Stimulated activated effector memory CD8-positive, alpha-beta T cell treated with anti-CD3 and anti-CD28 coated beads, Interleukin-12 subunit alpha, Interleukin-12 subunit beta, amount 100 ng/mL, for 72 hours (primary cell): Measurements from ENCODE around the gene UGT1A6.
"Not testable (repeated sequence)": the region's sequence is repeated elsewhere in the genome, so short reads cannot be mapped to it uniquely, and the experiment has no call there.

Experiments used
- ATAC-seq: fragments of 150-1000 bp; cut with Tn5 transposase; 2 replicates; pipeline ENCODE4 v1.10.0; 2021
- DNase-seq, 2 donors: peaks; one replicate each; pipeline ENCODE4 v3.0.0; 2021 to 2022; ENCODE audit warnings: low spot score in 2 of 2
- H3K27ac Mint-ChIP-seq: one replicate; pipeline ENCODE4 v1.8.0; 2022; ENCODE audit warnings: mild to moderate bottlenecking, mixed read lengths
- H3K36me3 Mint-ChIP-seq: one replicate; pipeline ENCODE4 v1.8.0; 2022; ENCODE audit warnings: mild to moderate bottlenecking, mixed read lengths
- H3K4me1 Mint-ChIP-seq: one replicate; pipeline ENCODE4 v1.8.0; 2022; ENCODE audit warnings: mixed read lengths
- H3K4me3 Mint-ChIP-seq: one replicate; pipeline ENCODE4 v1.8.0; 2022; ENCODE audit warnings: mild to moderate bottlenecking, mixed read lengths
- H3K9me3 Mint-ChIP-seq: one replicate; pipeline ENCODE4 v1.8.0; 2022; ENCODE audit warnings: mixed read lengths

Gene UGT1A6

GRCh38 chr2:233692648-233693047 lies at the start of gene UGT1A6:
Gene UGT1A6, plus strand, starts transcription at chr2:233692890. Its CDS starts 115 bp downstream, at chr2:233693005.
- no peak for DNase-seq
- no peak within 1 kb of the TSS for H3K4me3 Mint-ChIP-seq
- ATAC-seq = no peak

DNA sequence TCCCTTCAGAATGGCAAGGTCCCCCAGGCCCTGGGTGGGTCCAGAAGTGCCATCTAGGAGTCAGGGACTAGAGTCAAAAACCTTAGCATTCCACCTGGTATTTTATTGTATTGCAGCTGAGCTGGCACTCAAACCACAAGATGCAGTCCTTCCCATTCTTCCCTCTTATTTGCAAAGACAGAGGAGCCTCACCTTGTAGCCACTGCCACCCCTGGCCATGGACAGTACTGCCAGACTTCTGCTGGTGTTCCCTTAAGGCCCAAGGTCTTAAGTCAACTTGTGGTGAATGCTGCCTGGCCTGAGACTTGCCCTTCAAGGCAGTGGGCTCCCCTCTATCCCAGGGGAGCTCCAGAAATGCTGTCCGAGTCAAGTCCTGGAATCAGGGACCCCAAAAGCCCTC lies 49.6 kb upstream of the UGT1A6 start:
- no peak for DNase-seq
- H3K36me3 Mint-ChIP-seq = no peaks in the 10 kb centered on the region
- H3K4me1 Mint-ChIP-seq = no peaks in the 10 kb centered on the region
- no peak for ATAC-seq
- no peak overlapping the region for H3K27ac Mint-ChIP-seq
- peaks cover 11% of the 10 kb centered on the region for H3K9me3 Mint-ChIP-seq
- no peak overlapping the region for H3K4me3 Mint-ChIP-seq

More at GRCh38 chr2:233692648-233693047, at the start of gene UGT1A6:
- Mint-ChIP-seq H3K36me3 (no peaks in the 10 kb centered on the region), H3K9me3 (no peaks in the 10 kb centered on the region), H3K27ac (no peak within 1 kb of the TSS), H3K4me1 (no peaks in the 10 kb centered on the region)

DNA sequence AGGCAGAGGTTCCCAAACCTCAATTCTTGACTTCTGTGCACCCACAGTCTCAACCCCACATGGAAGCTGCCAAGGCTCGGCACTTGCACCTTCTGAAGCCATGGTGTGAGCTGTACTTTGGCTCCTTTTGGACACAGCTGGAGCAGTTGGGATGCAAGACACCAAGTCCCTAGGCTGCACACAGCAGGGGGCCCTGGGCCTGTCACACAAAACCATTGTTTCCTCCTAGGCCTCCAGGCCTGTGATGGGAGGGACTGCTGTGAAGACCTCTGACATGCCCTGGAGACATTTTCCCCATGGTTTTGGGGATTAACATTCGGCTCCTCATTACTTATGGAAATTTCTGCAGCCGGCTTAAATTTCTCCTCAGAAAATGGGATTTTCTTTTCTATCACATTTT lies 46.7 kb upstream of the UGT1A6 start:
- not testable (repeated sequence) for H3K4me1 Mint-ChIP-seq, DNase-seq, H3K27ac Mint-ChIP-seq, H3K4me3 Mint-ChIP-seq, ATAC-seq, H3K36me3 Mint-ChIP-seq
- peaks cover 11% of the 10 kb centered on the region for H3K9me3 Mint-ChIP-seq

- Mint-ChIP-seq H3K4me1 (no peaks in the 10 kb centered on the region), H3K36me3 (no peaks in the 10 kb centered on the region), H3K9me3 (peaks cover 5% of the 10 kb centered on the region), H3K27ac (no peak overlapping the region), H3K4me3 (no peak overlapping the region)
- DNase-seq = no peak
- ATAC-seq = no peak
Observed at GRCh38 chr2:233650981-233651380, 41.7 kb upstream of the UGT1A6 start.

DNA sequence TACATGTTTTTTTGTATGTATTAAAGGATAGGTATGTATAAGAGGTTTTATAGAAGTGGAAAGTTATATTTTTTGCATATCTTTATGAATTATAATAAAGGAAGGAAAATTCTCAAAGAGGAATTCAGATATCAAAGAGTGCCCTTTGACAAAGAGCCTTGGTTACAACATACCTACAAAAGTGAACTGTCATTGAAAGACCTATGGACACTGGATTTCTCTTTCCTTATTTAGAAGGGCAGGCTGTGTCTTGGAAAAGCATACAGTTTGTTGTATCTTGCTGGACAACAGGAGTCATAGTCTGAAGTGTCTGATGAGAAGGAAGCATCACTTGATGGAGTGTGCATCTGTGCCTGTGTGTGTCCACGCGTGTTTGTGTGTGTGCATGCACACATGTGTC lies 41.3 kb upstream of the UGT1A6 start:
- no peaks in the 10 kb centered on the region for H3K4me1 Mint-ChIP-seq
- H3K4me3 Mint-ChIP-seq = no peak overlapping the region
- H3K9me3 Mint-ChIP-seq = peaks cover 4% of the 10 kb centered on the region
- no peak for ATAC-seq
- no peaks in the 10 kb centered on the region for H3K36me3 Mint-ChIP-seq
- DNase-seq = no peak
- H3K27ac Mint-ChIP-seq = no peak overlapping the region

GRCh38 chr2:233654501-233654900 lies 38.2 kb upstream of the UGT1A6 start:
- H3K4me3 Mint-ChIP-seq = no peak overlapping the region
- H3K27ac Mint-ChIP-seq = no peak overlapping the region
- ATAC-seq (no peak), DNase-seq (no peak)
- H3K36me3 Mint-ChIP-seq = no peaks in the 10 kb centered on the region
- no peaks in the 10 kb centered on the region for H3K9me3 Mint-ChIP-seq
- no peaks in the 10 kb centered on the region for H3K4me1 Mint-ChIP-seq

DNA sequence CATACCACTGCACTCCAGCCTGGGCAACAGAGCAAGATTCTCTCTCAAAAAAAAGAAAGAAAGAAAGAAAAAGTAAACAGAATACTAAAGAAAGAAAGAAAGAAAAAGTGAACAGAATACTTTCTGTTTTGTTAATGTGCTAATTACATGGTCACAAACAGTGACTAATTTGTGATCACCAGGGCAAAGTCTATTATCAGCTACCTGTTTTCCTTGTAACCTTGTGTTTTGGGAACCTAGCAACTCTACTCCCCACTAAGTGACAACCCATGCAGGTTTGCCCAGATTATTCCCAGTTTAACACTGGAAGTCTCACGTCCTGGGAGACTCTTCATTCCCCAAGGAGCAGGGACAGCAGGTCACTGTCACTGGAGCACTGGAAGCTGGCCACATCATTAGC lies 37.6 kb upstream of the UGT1A6 start:
- H3K36me3 Mint-ChIP-seq = no peaks in the 10 kb centered on the region
- no peak overlapping the region for H3K27ac Mint-ChIP-seq
- ATAC-seq (no peak), DNase-seq (no peak)
- H3K9me3 Mint-ChIP-seq = no peaks in the 10 kb centered on the region
- H3K4me1 Mint-ChIP-seq = no peaks in the 10 kb centered on the region
- no peak overlapping the region for H3K4me3 Mint-ChIP-seq

- H3K36me3 Mint-ChIP-seq, ATAC-seq, H3K27ac Mint-ChIP-seq, H3K4me3 Mint-ChIP-seq, DNase-seq, H3K9me3 Mint-ChIP-seq, H3K4me1 Mint-ChIP-seq: not testable (repeated sequence)
Observed at GRCh38 chr2:233655943-233656342, 36.7 kb upstream of the UGT1A6 start.

GRCh38 chr2:233656443-233656842 lies 36.2 kb upstream of the UGT1A6 start:
- Mint-ChIP-seq H3K27ac (no peak overlapping the region), H3K4me3 (no peak overlapping the region), H3K4me1 (no peaks in the 10 kb centered on the region), H3K36me3 (no peaks in the 10 kb centered on the region), H3K9me3 (no peaks in the 10 kb centered on the region)
- DNase-seq (no peak), ATAC-seq (peak; percentile 72)

DNA sequence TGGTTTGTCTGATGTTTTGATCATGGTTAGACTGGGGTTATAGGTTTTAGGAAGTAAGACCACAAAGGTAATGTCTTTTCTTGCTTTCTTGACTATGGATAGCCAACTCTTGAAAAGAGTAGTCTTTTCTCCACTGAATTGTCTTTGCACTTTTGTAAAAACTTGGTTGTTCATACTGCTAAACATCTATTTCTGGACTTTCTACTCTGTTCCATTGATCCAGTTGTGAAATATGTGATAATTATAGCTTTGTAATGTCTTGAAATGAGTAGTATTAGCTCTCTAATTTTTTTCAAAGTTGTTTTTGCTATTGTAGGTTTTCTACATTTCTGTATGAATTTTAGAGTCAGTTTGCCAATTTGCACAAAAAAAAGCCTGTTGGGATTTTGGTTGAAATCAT lies 34.1 kb upstream of the UGT1A6 start:
- no peak for DNase-seq
- Mint-ChIP-seq H3K4me3 (no peak overlapping the region), H3K9me3 (no peaks in the 10 kb centered on the region), H3K36me3 (no peaks in the 10 kb centered on the region), H3K27ac (no peak overlapping the region), H3K4me1 (no peaks in the 10 kb centered on the region)
- ATAC-seq = no peak

GRCh38 chr2:233663911-233664310 lies 28.8 kb upstream of the UGT1A6 start:
- Mint-ChIP-seq H3K4me1 (no peaks in the 10 kb centered on the region), H3K9me3 (no peaks in the 10 kb centered on the region)

GRCh38 chr2:233668605-233669260 lies 24.0 kb upstream of the UGT1A6 start:
- DNase-seq (no peak), ATAC-seq (no peak)
- Mint-ChIP-seq H3K36me3 (no peaks in the 10 kb centered on the region), H3K4me3 (no peak overlapping the region), H3K9me3 (no peaks in the 10 kb centered on the region), H3K4me1 (no peaks in the 10 kb centered on the region), H3K27ac (no peak overlapping the region)

More at GRCh38 chr2:233663911-233664310, 28.8 kb upstream of the UGT1A6 start:
- ATAC-seq (no peak), DNase-seq (no peak)
- no peak overlapping the region for H3K27ac Mint-ChIP-seq
- H3K4me3 Mint-ChIP-seq = no peak overlapping the region
- no peaks in the 10 kb centered on the region for H3K36me3 Mint-ChIP-seq

DNA sequence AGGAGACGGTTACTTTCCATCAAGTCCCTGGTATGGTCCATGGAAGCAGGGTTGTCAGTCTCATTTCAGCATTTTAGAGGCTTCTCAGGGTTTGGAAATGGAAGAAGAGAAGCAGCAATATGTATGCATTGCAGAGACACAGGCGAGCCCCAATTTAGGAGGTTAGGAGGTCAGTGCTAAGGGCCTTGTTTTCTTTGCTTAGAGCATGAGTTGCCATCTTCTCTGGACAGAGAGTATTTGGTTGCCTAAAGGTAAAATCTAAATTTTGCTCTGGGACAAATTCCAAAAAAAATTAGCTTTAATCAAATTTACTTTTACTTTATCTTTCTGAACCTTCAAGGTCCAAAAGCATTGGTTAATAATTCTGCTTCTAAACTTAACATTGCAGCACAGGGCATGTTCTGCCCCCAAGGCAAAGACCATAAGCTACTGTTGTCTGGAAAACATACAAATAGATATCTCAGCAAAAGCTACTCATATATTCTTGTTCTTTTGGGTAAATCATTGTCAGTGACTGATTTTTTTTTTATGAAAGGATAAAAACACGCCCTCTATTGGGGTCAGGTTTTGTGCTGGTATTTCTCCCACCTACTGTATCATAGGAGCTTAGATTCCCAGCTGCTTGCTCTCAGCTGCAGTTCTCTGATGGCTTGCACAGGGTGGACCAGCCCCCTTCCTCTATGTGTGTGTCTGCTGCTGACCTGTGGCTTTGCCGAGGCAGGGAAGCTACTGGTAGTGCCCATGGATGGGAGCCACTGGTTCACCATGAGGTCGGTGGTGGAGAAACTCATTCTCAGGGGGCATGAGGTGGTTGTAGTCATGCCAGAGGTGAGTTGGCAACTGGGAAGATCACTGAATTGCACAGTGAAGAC lies 21.2 kb upstream of the UGT1A6 start, which contains the start of gene UGT1A9:
Gene UGT1A9, plus strand, starts transcription at position 609 of the 872 bp plus-strand sequence. Its CDS starts 37 bp downstream, at position 646.
- Mint-ChIP-seq H3K36me3 (no peaks in the 10 kb centered on the region), H3K27ac (no peak within 1 kb of the TSS), H3K4me1 (no peaks in the 10 kb centered on the region), H3K9me3 (no peaks in the 10 kb centered on the region), H3K4me3 (no peak within 1 kb of the TSS)
- no peak for ATAC-seq
- DNase-seq = no peak

GRCh38 chr2:233672886-233673285 lies 19.8 kb upstream of the UGT1A6 start:
- no peaks in the 10 kb centered on the region for H3K4me1 Mint-ChIP-seq
- no peak overlapping the region for H3K27ac Mint-ChIP-seq
- no peaks in the 10 kb centered on the region for H3K9me3 Mint-ChIP-seq
- no peak for DNase-seq
- no peak for ATAC-seq
- no peaks in the 10 kb centered on the region for H3K36me3 Mint-ChIP-seq
- H3K4me3 Mint-ChIP-seq = no peak overlapping the region

GRCh38 chr2:233673896-233674295 lies 18.8 kb upstream of the UGT1A6 start:
- Mint-ChIP-seq H3K9me3 (no peaks in the 10 kb centered on the region), H3K36me3 (no peaks in the 10 kb centered on the region), H3K4me1 (no peaks in the 10 kb centered on the region), H3K27ac (no peak overlapping the region), H3K4me3 (no peak overlapping the region)
- no peak for ATAC-seq
- DNase-seq = no peak

- Mint-ChIP-seq H3K9me3 (no peaks in the 10 kb centered on the region), H3K27ac (no peak overlapping the region), H3K4me3 (no peak overlapping the region), H3K36me3 (no peaks in the 10 kb centered on the region), H3K4me1 (no peaks in the 10 kb centered on the region)
- DNase-seq (no peak), ATAC-seq (no peak)
Observed at GRCh38 chr2:233674314-233674713, 18.4 kb upstream of the UGT1A6 start.
